ENCODE data around the gene CDH13. TPM values are rescaled to one million over a fixed set of nuclear protein-coding genes. Genes with fewer than 3 reads are reported as not detected.

CDH13 gene
- total RNA-seq, 1 experiment from 2014 or later = 2.1 TPM

DNA sequence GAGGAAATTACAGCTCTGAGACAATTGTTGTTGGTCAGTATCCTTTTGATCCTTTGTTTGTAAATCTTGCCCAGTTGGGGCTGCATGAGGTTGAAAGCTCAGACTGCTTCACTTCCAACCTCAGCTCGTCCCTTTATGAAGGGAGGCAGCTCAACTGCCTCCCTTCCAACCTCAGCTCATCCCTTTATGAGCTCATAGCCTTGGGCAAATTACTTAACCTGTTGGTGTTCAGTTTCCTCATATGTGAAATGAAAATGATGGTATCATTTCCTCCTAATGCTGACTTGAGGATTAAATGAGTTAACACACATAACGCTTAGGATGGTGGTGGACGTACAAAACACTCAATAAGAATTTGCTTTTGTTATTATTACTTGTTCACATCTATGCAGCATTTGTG lies 265.1 kb downstream of the CDH13 start:
- DNase-seq (ENCODE audit: low spot score) = no peak
- Histone ChIP-seq H3K4me1 (ENCODE audit: insufficient read depth, low read length, poor library complexity, severe bottlenecking) (no peaks in the 10 kb centered on the region), H3K9me3 (ENCODE audit: low read depth, low read length, poor library complexity, severe bottlenecking) (no peaks in the 10 kb centered on the region), H3K27ac (ENCODE audit: low read depth, low read length, poor library complexity, severe bottlenecking) (no peak overlapping the region), H3K27me3 (replicated peaks; ENCODE audit: insufficient read depth, low read depth, low read length, poor library complexity) (no peaks in the 10 kb centered on the region), H3K4me3 (ENCODE audit: low read depth, low read length, poor library complexity, severe bottlenecking) (no peak overlapping the region), H3K36me3 (ENCODE audit: insufficient read depth, low read length, poor library complexity, severe bottlenecking) (no peaks in the 10 kb centered on the region)
- CTCF ChIA-PET = no interaction called here
- no TSS peak for BruUV-seq (replicated peaks)
- TF ChIP-seq CTCF (conservative IDR thresholded peaks at IDR 0.05; ENCODE audit: low read depth, low read length) (no peak), EZH2 (IDR thresholded peaks at IDR 0.05; ENCODE audit: borderline replicate concordance, low read depth, low read length, poor library complexity, severe bottlenecking) (no peak)
- POLR2A ChIA-PET (ENCODE audit: low non-redundant PET) = no interaction called here
- intact Hi-C loops (cut with micrococcal nuclease; ENCODE audit: unreplicated experiment) = no loop called here

GRCh38 chr16:82892324-82892723 lies 265.6 kb downstream of the CDH13 start:
- Histone ChIP-seq H3K4me1 (ENCODE audit: insufficient read depth, low read length, poor library complexity, severe bottlenecking) (no peaks in the 10 kb centered on the region), H3K27me3 (replicated peaks; ENCODE audit: insufficient read depth, low read depth, low read length, poor library complexity) (no peaks in the 10 kb centered on the region), H3K9me3 (ENCODE audit: low read depth, low read length, poor library complexity, severe bottlenecking) (no peaks in the 10 kb centered on the region), H3K4me3 (ENCODE audit: low read depth, low read length, poor library complexity, severe bottlenecking) (no peak overlapping the region), H3K27ac (ENCODE audit: low read depth, low read length, poor library complexity, severe bottlenecking) (no peak overlapping the region), H3K36me3 (ENCODE audit: insufficient read depth, low read length, poor library complexity, severe bottlenecking) (no peaks in the 10 kb centered on the region)
- intact Hi-C loops (cut with micrococcal nuclease; ENCODE audit: unreplicated experiment) = no loop called here
- no TSS peak for BruUV-seq (replicated peaks)
- TF ChIP-seq EZH2 (IDR thresholded peaks at IDR 0.05; ENCODE audit: borderline replicate concordance, low read depth, low read length, poor library complexity, severe bottlenecking) = no peak
- TF ChIP-seq CTCF (conservative IDR thresholded peaks at IDR 0.05; ENCODE audit: low read depth, low read length) = no peak
- CTCF ChIA-PET = no interaction called here
- DNase-seq (ENCODE audit: low spot score) = no peak
- POLR2A ChIA-PET (ENCODE audit: low non-redundant PET) = no interaction called here

GRCh38 chr16:82895843-82896242 lies 269.1 kb downstream of the CDH13 start:
- no TSS peak for BruUV-seq (replicated peaks)
- Histone ChIP-seq H3K4me3 (ENCODE audit: low read depth, low read length, poor library complexity, severe bottlenecking) (no peak overlapping the region), H3K9me3 (ENCODE audit: low read depth, low read length, poor library complexity, severe bottlenecking) (no peaks in the 10 kb centered on the region), H3K4me1 (ENCODE audit: insufficient read depth, low read length, poor library complexity, severe bottlenecking) (no peaks in the 10 kb centered on the region), H3K27me3 (replicated peaks; ENCODE audit: insufficient read depth, low read depth, low read length, poor library complexity) (no peaks in the 10 kb centered on the region), H3K36me3 (ENCODE audit: insufficient read depth, low read length, poor library complexity, severe bottlenecking) (no peaks in the 10 kb centered on the region), H3K27ac (ENCODE audit: low read depth, low read length, poor library complexity, severe bottlenecking) (no peak overlapping the region)
- POLR2A ChIA-PET (ENCODE audit: low non-redundant PET) = no interaction called here
- TF ChIP-seq EZH2 (IDR thresholded peaks at IDR 0.05; ENCODE audit: borderline replicate concordance, low read depth, low read length, poor library complexity, severe bottlenecking) = no peak
- TF ChIP-seq CTCF (conservative IDR thresholded peaks at IDR 0.05; ENCODE audit: low read depth, low read length) = no peak
- CTCF ChIA-PET = no interaction called here
- no peak for DNase-seq (ENCODE audit: low spot score)
- intact Hi-C loops (cut with micrococcal nuclease; ENCODE audit: unreplicated experiment) = no loop called here

Measured in A673 (cell line).